GM12801 (cell line): ENCODE data around the gene DNAJB11.

Experiments used
- CTCF ChIP-seq: IDR thresholded peaks from one replicate; pipeline ENCODE4 v1.5.1; 2011; ENCODE audit warnings: control low read depth; ENCODE audit not compliant: insufficient read length; ENCODE audit errors: extremely low read depth

DNAJB11 gene

GRCh38 chr3:186570096-186570940 lies at the start of gene DNAJB11:
Gene DNAJB11 (plus strand): TSS chr3:186570720. CDS start chr3:186570898, 178 bp downstream.
- no peak for TF ChIP-seq CTCF

- TF ChIP-seq CTCF = no peak
Measured at GRCh38 chr3:186520957-186521842, 49.3 kb upstream of the DNAJB11 start.

GRCh38 chr3:186523022-186523421 lies 47.5 kb upstream of the DNAJB11 start:
- no peak for TF ChIP-seq CTCF

GRCh38 chr3:186523434-186523833 lies 47.1 kb upstream of the DNAJB11 start:
- no peak for TF ChIP-seq CTCF

GRCh38 chr3:186524616-186525015 lies 45.9 kb upstream of the DNAJB11 start:
- no peak for TF ChIP-seq CTCF

GRCh38 chr3:186525369-186526255 lies 44.9 kb upstream of the DNAJB11 start:
- TF ChIP-seq CTCF = no peak

GRCh38 chr3:186526256-186526606 lies 44.3 kb upstream of the DNAJB11 start:
- no peak for TF ChIP-seq CTCF
